M059J (cell line): ENCODE results near the gene CMTR1. TPM values are rescaled to one million over a fixed set of nuclear protein-coding genes. Genes with fewer than 3 reads are reported as not detected.
"Not testable (repeated sequence)": the region's sequence is repeated elsewhere in the genome, so short reads cannot be mapped to it uniquely, and the experiment has no call there.

Source experiments
- DNase-seq: peaks from one replicate; pipeline ENCODE4 v3.0.0-alpha.2; 2012; ENCODE audit warnings: low read depth
- total RNA-seq: library from RNA; depleted of rRNA; stranded (reverse); fragments of >200 nt; shearing (Covaris generic); gene quantifications from 2 replicates; pipeline ENCODE4 v1.2.3, GENCODE V29; 2014; rRNA removed

The CMTR1 gene
- 46.5 and 81.1 TPM in 2 replicates for total RNA-seq

GRCh38 chr6:37432916-37433656 lies at the start of gene CMTR1:
CMTR1 (plus strand) TSS chr6:37433221; CDS start chr6:37435630, 2,409 bp downstream.
- peak; percentile 94 for DNase-seq

- no peak for DNase-seq
These were observed 44.4 kb upstream of the CMTR1 start for GRCh38 chr6:37388578-37388977.

- no peak for DNase-seq
These were observed 43.2 kb upstream of the CMTR1 start for GRCh38 chr6:37389857-37390256.

- DNase-seq = no peak
These were observed 41.9 kb upstream of the CMTR1 start for GRCh38 chr6:37391120-37391519.

- no peak for DNase-seq
These were observed 40.2 kb upstream of the CMTR1 start for GRCh38 chr6:37392821-37393220.

GRCh38 chr6:37393381-37393929 lies 39.6 kb upstream of the CMTR1 start:
- DNase-seq = no peak

- DNase-seq = peak; percentile 37
These were observed 36.3 kb upstream of the CMTR1 start for GRCh38 chr6:37396571-37397180.

GRCh38 chr6:37399131-37399530 lies 33.9 kb upstream of the CMTR1 start:
- DNase-seq = no peak

- DNase-seq = no peak
These were observed 33.1 kb upstream of the CMTR1 start for GRCh38 chr6:37399795-37400490.

GRCh38 chr6:37401658-37402057 lies 31.4 kb upstream of the CMTR1 start:
- not testable (repeated sequence) for DNase-seq

GRCh38 chr6:37406726-37407341 lies 26.2 kb upstream of the CMTR1 start:
- no peak for DNase-seq

- DNase-seq = no peak
These were observed 25.1 kb upstream of the CMTR1 start for GRCh38 chr6:37407948-37408347.

- DNase-seq = no peak
These were observed 23.5 kb upstream of the CMTR1 start for GRCh38 chr6:37409501-37409900.

- DNase-seq = no peak
These were observed 15.6 kb upstream of the CMTR1 start for GRCh38 chr6:37417393-37417792.

- DNase-seq = no peak
These were observed 14.3 kb upstream of the CMTR1 start for GRCh38 chr6:37418722-37419121.

- no peak for DNase-seq
These were observed 6.7 kb upstream of the CMTR1 start for GRCh38 chr6:37426058-37426944.

GRCh38 chr6:37426945-37427510 lies 6.0 kb upstream of the CMTR1 start:
- DNase-seq = no peak

- DNase-seq = no peak
These were observed 3.7 kb upstream of the CMTR1 start for GRCh38 chr6:37429352-37429750.

- DNase-seq = no peak
These were observed 468 bp upstream of the CMTR1 start for GRCh38 chr6:37432590-37432915.

- DNase-seq = peak; percentile 72
These were observed 743 bp downstream of the CMTR1 start for GRCh38 chr6:37433657-37434271.
